Cardiac fibroblast (primary cell): ENCODE measurements around the gene MTMR3.
"Not testable (repeated sequence)": the region's sequence is repeated elsewhere in the genome, so short reads cannot be mapped to it uniquely, and the experiment has no call there.

ENCODE experiments used
- DNase-seq, 2 donors: peaks; one replicate each; pipeline versions ENCODE4 v3.0.0 to v3.0.0-alpha.2; 2010; ENCODE audit warnings: low read depth in 2 of 2
- H3K4me3 ChIP-seq, 2 donors: replicated peaks in 1 of 2; 1 replicate in 1 of 2; 2 replicates in 1 of 2; pipeline ENCODE4 v1.5.1; 2011; ENCODE audit warnings: low read depth in 2 of 2, low read length in 2 of 2, mild to moderate bottlenecking in 2 of 2, moderate library complexity in 1 of 2
- TF ChIP-seq, protein P1 (sequence below): IDR thresholded peaks from one replicate; pipeline ENCODE4 v1.5.1; 2011; ENCODE audit warnings: low read depth, mild to moderate bottlenecking, low read length, inconsistent platforms

The MTMR3 gene

DNA sequence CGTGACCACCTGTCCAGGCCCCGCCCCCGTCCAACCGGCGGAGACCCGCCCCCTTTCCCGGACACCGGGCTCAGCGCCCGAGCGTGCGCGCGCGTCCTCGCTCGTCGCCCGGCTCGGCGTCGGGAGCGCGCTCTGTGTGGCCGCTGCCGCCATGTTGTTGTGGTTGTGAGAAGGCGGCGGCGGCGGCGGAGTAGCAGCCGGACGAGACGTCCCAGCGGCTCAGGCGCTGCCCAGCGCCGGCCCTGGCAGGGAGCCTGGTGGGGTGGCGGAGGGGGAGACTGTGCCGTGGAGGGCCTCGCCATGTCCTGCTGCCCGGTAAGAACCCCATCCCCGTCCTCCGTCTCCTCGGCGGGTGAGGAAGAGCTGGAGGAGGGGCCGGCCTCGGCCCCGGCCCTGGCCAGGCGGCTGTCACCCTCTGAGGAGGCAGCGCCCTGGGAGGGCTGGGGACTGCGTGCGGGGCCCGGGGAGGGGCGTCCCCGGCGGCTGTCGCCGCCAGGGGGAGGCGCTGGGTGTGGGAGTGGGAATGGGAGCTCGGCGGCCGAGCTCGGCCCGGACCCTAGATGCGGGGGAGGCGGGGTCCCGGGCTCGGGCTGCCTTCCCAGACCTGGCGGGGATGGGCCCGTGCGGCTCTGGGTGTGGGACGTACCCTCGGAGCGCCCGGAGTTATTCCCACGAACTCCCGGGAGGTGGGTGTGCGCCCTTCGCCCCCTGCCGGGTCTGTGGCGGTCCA, at the start of gene MTMR3:
MTMR3 (plus strand) TSS at position 130 of the 730 bp plus-strand sequence. CDS start 87,886 bp downstream, outside the sequence.
- DNase-seq, result peak; percentile 90 to 92
- TF ChIP-seq, protein P1, sequence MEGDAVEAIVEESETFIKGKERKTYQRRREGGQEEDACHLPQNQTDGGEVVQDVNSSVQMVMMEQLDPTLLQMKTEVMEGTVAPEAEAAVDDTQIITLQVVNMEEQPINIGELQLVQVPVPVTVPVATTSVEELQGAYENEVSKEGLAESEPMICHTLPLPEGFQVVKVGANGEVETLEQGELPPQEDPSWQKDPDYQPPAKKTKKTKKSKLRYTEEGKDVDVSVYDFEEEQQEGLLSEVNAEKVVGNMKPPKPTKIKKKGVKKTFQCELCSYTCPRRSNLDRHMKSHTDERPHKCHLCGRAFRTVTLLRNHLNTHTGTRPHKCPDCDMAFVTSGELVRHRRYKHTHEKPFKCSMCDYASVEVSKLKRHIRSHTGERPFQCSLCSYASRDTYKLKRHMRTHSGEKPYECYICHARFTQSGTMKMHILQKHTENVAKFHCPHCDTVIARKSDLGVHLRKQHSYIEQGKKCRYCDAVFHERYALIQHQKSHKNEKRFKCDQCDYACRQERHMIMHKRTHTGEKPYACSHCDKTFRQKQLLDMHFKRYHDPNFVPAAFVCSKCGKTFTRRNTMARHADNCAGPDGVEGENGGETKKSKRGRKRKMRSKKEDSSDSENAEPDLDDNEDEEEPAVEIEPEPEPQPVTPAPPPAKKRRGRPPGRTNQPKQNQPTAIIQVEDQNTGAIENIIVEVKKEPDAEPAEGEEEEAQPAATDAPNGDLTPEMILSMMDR, result peak; percentile 6
- H3K4me3 ChIP-seq, result peak within 1 kb of the TSS; percentile 85 to 94

GRCh38 chr22:29833392-29833965, 49.5 kb upstream of the MTMR3 start:
- no peak overlapping the region for H3K4me3 ChIP-seq
- DNase-seq, result no peak
- TF ChIP-seq, protein P1, result no peak

GRCh38 chr22:29834046-29834445, 48.9 kb upstream of the MTMR3 start:
- DNase-seq, result no peak
- TF ChIP-seq, protein P1, result no peak

GRCh38 chr22:29836791-29837370, 46.1 kb upstream of the MTMR3 start:
- not testable (repeated sequence) for DNase-seq
- H3K4me3 ChIP-seq, result peak overlapping the region; percentile 87 to 99

More at GRCh38 chr22:29834046-29834445, 48.9 kb upstream of the MTMR3 start:
- no peak overlapping the region for H3K4me3 ChIP-seq

GRCh38 chr22:29837741-29838598, 45.0 kb upstream of the MTMR3 start, which contains the start of gene ASCC2:
Gene ASCC2 (minus strand): TSS chr22:29838274. CDS start chr22:29832325, 5,949 bp downstream.
- DNase-seq, result peak; percentile 96 to 97
- H3K4me3 ChIP-seq, result peak within 1 kb of the TSS; percentile 87 to 99
- TF ChIP-seq, protein P1, result no peak

DNA sequence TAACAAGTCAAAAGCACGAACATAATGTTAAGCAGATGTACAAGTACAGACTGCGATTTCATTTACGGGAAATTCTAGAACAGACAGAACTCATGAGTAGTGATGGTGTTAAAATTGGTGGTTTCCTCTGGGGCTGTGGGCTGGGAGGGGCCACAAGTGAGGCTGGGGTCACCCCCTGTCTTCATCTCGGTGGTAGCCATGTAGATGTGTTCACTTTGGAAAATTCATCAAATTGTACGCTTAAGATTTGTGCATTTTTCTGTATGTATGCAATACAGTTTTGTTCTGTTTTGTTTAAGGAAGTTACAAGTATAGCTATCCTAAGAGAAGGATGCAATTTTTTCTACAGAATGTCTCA, 44.4 kb upstream of the MTMR3 start:
- peak overlapping the region; percentile 87 to 99 for H3K4me3 ChIP-seq
- TF ChIP-seq, protein P1, result no peak
- no peak for DNase-seq

GRCh38 chr22:29839039-29839438, 43.9 kb upstream of the MTMR3 start:
- H3K4me3 ChIP-seq, result no peak overlapping the region
- no peak for DNase-seq
- TF ChIP-seq, protein P1, result no peak
